DND-41 (cell line): Measurements from ENCODE around the gene PID1.

Source experiments
- ATAC-seq: fragments of 200-7000 bp; cut with Tn5 transposase; 3 replicates; pipeline ENCODE4 v1.9.1; 2021; ENCODE audit warnings: low read depth; ENCODE audit not compliant: insufficient read depth
- DNase-seq: peaks from one replicate; pipeline ENCODE4 v3.0.0-alpha.2; 2020
- H2AFZ ChIP-seq: 2 replicates; pipeline ENCODE4 v1.6.0; 2012; ENCODE audit warnings: low read depth, low read length
- H3K27ac ChIP-seq: 2 replicates; pipeline ENCODE4 v1.5.1; 2012; ENCODE audit warnings: low read length, inconsistent platforms
- H3K27me3 ChIP-seq: fragments of 200-600 bp; sonication (generic); 2 replicates; pipeline ENCODE4 v1.6.0; 2012; ENCODE audit warnings: low read length, mild to moderate bottlenecking, inconsistent platforms; ENCODE audit not compliant: insufficient read depth, poor library complexity
- H3K36me3 ChIP-seq: 2 replicates; pipeline ENCODE4 v1.5.1; 2012; ENCODE audit warnings: low read length, inconsistent platforms; ENCODE audit not compliant: insufficient read depth
- H3K4me1 ChIP-seq: 2 replicates; pipeline ENCODE4 v1.5.1; 2012; ENCODE audit warnings: mild to moderate bottlenecking, low read length; ENCODE audit not compliant: insufficient read depth
- H3K4me2 ChIP-seq: 2 replicates; pipeline ENCODE4 v1.6.0; 2012; ENCODE audit warnings: mild to moderate bottlenecking, moderate library complexity, low read length, inconsistent platforms; ENCODE audit not compliant: insufficient read depth
- H3K4me3 ChIP-seq, 2 experiments: fragments of 200-600 bp in 1 of 2; shearing (Covaris generic) in 1 of 2; 2 replicates each; pipeline ENCODE4 v1.5.1; 2012 to 2016; ENCODE audit warnings: inconsistent platforms in 2 of 2, low read length in 2 of 2, mild to moderate bottlenecking in 2 of 2, low read depth in 1 of 2, moderate library complexity in 1 of 2
- H3K79me2 ChIP-seq: 2 replicates; pipeline ENCODE4 v1.6.0; 2012; ENCODE audit warnings: low read length, inconsistent platforms; ENCODE audit not compliant: insufficient read depth
- H3K9ac ChIP-seq: 2 replicates; pipeline ENCODE4 v1.6.0; 2012; ENCODE audit warnings: low read depth, mild to moderate bottlenecking, inconsistent platforms, low read length, moderate library complexity
- H3K9me3 ChIP-seq: 2 replicates; pipeline ENCODE4 v1.5.1; 2012; ENCODE audit warnings: low read length, moderate library complexity, mild to moderate bottlenecking, inconsistent platforms; ENCODE audit not compliant: insufficient read depth, severe bottlenecking
- H4K20me1 ChIP-seq: 2 replicates; pipeline ENCODE4 v1.6.0; 2012; ENCODE audit warnings: low read length; ENCODE audit not compliant: insufficient read depth
- CTCF ChIP-seq: IDR thresholded peaks from 2 replicates; pipeline ENCODE4 v1.5.1; 2012; ENCODE audit warnings: borderline replicate concordance, low read length, moderate library complexity, mild to moderate bottlenecking; ENCODE audit not compliant: poor library complexity, severe bottlenecking; ENCODE audit errors: extremely low read depth
- EZH2 ChIP-seq: IDR thresholded peaks from 3 replicates; pipeline ENCODE4 v1.6.1; 2012; ENCODE audit warnings: borderline replicate concordance, low read depth, mild to moderate bottlenecking, moderate library complexity, low read length, inconsistent platforms; ENCODE audit not compliant: severe bottlenecking

Gene PID1

GRCh38 chr2:229231885-229232284 lies 39.2 kb downstream of the PID1 start:
- H3K27ac ChIP-seq: no peak overlapping the region
- no peak overlapping the region for H3K9ac ChIP-seq
- no peak for DNase-seq
- H3K9me3 ChIP-seq: no peaks in the 10 kb centered on the region
- H3K36me3 ChIP-seq: no peaks in the 10 kb centered on the region
- H3K79me2 ChIP-seq: no peaks in the 10 kb centered on the region
- no peaks in the 10 kb centered on the region for H3K27me3 ChIP-seq
- H2AFZ ChIP-seq: no peak overlapping the region
- H3K4me2 ChIP-seq: no peak overlapping the region
- H4K20me1 ChIP-seq: no peaks in the 10 kb centered on the region
- H3K4me3 ChIP-seq: no peak overlapping the region
- H3K4me1 ChIP-seq: no peaks in the 10 kb centered on the region
- no peak for ATAC-seq
- TF ChIP-seq CTCF (no peak), EZH2 (no peak)

DNA sequence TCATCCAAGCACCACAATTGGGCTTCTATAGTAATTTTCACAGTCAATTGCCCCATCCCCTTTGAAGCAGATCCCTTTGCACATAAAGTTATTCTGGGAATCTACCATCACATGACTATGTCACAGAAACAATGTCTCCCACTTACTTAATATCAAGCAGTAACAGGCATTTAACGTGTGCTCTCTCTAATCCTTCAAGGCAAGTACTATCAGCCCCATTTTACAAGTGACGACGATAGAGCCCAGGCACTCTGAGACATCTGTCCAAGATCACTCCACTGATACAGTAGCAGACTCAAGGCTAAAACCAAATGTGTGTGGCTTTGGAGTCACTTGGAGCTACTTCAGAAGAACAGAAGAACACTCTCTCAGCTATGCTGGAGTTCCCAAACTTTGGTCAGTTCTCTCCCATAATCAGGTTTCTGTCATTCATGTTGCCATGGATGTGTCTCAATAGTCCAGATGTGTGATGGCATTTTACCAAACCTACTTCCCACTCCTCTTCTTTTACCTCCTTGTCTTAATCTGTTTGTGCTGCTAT lies 39.7 kb downstream of the PID1 start:
- H3K79me2 ChIP-seq: no peaks in the 10 kb centered on the region
- no peak for TF ChIP-seq EZH2
- TF ChIP-seq CTCF: no peak
- no peaks in the 10 kb centered on the region for H3K4me1 ChIP-seq
- no peak overlapping the region for H3K4me3 ChIP-seq
- no peaks in the 10 kb centered on the region for H4K20me1 ChIP-seq
- no peak for ATAC-seq
- H3K36me3 ChIP-seq: no peaks in the 10 kb centered on the region
- no peaks in the 10 kb centered on the region for H3K9me3 ChIP-seq
- no peaks in the 10 kb centered on the region for H3K27me3 ChIP-seq
- no peak overlapping the region for H2AFZ ChIP-seq
- no peak for DNase-seq
- no peak overlapping the region for H3K9ac ChIP-seq
- H3K4me2 ChIP-seq: no peak overlapping the region
- H3K27ac ChIP-seq: no peak overlapping the region

DNA sequence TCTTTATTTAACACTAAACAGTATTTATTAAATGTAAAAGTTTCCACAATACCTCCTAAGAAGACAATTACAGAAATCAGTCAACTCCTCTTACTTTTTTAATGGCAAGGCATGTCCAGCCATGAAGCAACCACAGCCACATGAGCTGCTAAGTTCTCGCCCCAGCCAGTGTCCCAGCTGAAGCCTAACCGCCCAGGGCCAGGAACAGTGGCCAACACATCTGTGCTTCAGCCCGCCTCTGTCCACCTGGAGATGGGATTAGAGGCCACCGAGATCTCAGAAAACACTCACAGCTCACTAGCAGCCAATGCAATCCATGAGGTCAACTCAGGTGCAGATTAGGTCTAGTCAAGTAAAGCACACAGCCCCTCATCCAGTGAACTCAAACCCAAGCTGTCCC lies 40.2 kb downstream of the PID1 start:
- Histone ChIP-seq H4K20me1 (no peaks in the 10 kb centered on the region), H3K4me3 (no peak overlapping the region), H3K4me2 (no peak overlapping the region), H3K27me3 (no peaks in the 10 kb centered on the region), H3K4me1 (no peaks in the 10 kb centered on the region), H3K36me3 (no peaks in the 10 kb centered on the region), H3K79me2 (no peaks in the 10 kb centered on the region), H2AFZ (no peak overlapping the region), H3K27ac (no peak overlapping the region), H3K9me3 (no peaks in the 10 kb centered on the region), H3K9ac (no peak overlapping the region)
- DNase-seq (no peak), ATAC-seq (no peak)
- TF ChIP-seq CTCF (no peak), EZH2 (no peak)

DNA sequence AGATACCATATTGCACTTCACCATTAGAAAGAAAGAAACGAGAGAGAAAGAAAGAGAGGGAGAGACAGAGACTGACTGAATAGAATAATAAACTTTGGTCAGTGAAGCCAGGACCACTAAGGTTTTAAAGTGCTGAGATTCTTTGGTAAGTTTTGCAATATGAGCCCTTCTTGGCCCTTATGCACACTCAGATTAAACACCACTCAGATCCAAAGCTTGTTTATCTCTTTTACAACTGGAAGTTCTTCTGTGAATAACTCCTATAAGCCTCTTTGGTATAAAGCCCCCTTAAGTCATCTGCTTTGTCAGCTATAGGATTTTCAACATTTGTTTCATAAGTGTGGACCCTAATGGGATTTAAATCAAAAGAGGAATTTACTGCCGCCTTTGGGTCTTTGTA lies 40.8 kb downstream of the PID1 start:
- ATAC-seq (no peak), DNase-seq (no peak)
- no peak overlapping the region for H3K4me3 ChIP-seq
- no peaks in the 10 kb centered on the region for H3K79me2 ChIP-seq
- no peak overlapping the region for H3K4me2 ChIP-seq
- H2AFZ ChIP-seq: no peak overlapping the region
- H3K9me3 ChIP-seq: no peaks in the 10 kb centered on the region
- H4K20me1 ChIP-seq: no peaks in the 10 kb centered on the region
- no peaks in the 10 kb centered on the region for H3K4me1 ChIP-seq
- no peak overlapping the region for H3K27ac ChIP-seq
- no peak overlapping the region for H3K9ac ChIP-seq
- H3K27me3 ChIP-seq: no peaks in the 10 kb centered on the region
- TF ChIP-seq EZH2 (no peak), CTCF (no peak)
- no peaks in the 10 kb centered on the region for H3K36me3 ChIP-seq
